GM12878 (cell line): ENCODE measurements around the gene SPAG16. TPM values are rescaled to one million over a fixed set of nuclear protein-coding genes. Genes with fewer than 3 reads are reported as not detected.

Experiments
- ATAC-seq: fragments of 200-7000 bp; cut with Tn5 transposase; 3 replicates; pipeline ENCODE4 v1.9.1; 2020; ENCODE audit warnings: mild to moderate bottlenecking, moderate library complexity
- BruUV-seq: library from RNA; stranded (reverse); fragments of 400-500 nt; replicated peaks from 2 replicates; lab custom pipeline; 2021; lab: Mats Ljungman, UMichigan
- CTCF ChIA-PET: fragments of 300-600 bp; sonication (Branson Sonifier 250); formaldehyde crosslinking; extraction: SDS; loops from one replicate; lab custom pipeline; 2021; ENCODE audit warnings: inconsistent platforms; lab: Yijun Ruan, JAX
- POLR2A ChIA-PET: fragments of 350-600 bp; formaldehyde crosslinking; extraction: SDS; loops from one replicate; lab custom pipeline; 2021; ENCODE audit warnings: inconsistent platforms; lab: Charles Lee
- RAD21 ChIA-PET: fragments of 300-600 bp; sonication (Branson Sonifier 250); formaldehyde crosslinking; loops from one replicate; lab custom pipeline; 2023; ENCODE audit warnings: antibody characterized with exemption; ENCODE audit not compliant: unreplicated experiment; lab: Charles Lee
- SMC1A ChIA-PET: fragments of 300-600 bp; sonication (Branson Sonifier 250); formaldehyde crosslinking; loops from one replicate; lab custom pipeline; 2023; ENCODE audit not compliant: unreplicated experiment, uncharacterized antibody; lab: Charles Lee
- DNase-seq: peaks from one replicate; pipeline ENCODE4 v3.0.0-alpha.2; 2011; ENCODE audit warnings: low read depth, low spot score
- FAIRE-seq: peaks from 3 replicates; lab custom pipeline; 2011; peaks lifted over from hg19 to GRCh38; lab: Jason Lieb, UNC
- H2AFZ ChIP-seq: 2 replicates; pipeline ENCODE4 v1.6.0; 2011; ENCODE audit warnings: low read depth, low read length, control low read depth; ENCODE audit not compliant: control insufficient read depth
- H3K27ac ChIP-seq: 2 replicates; pipeline ENCODE4 v1.5.1; 2011; ENCODE audit warnings: control low read depth; ENCODE audit not compliant: control insufficient read depth, insufficient read depth
- H3K27me3 ChIP-seq, 2 experiments: replicated peaks in 1 of 2; 2 replicates each; pipeline versions ENCODE4 v1.6.0 to v1.6.1; 2011; ENCODE audit warnings: low read length in 1 of 2; ENCODE audit not compliant: control insufficient read depth in 2 of 2, insufficient read depth in 2 of 2
- H3K36me3 ChIP-seq, 2 experiments: 2 replicates each; pipeline ENCODE4 v1.5.1; 2011; ENCODE audit warnings: low read length in 1 of 2; ENCODE audit not compliant: control insufficient read depth in 2 of 2, insufficient read depth in 2 of 2
- H3K4me1 ChIP-seq: 2 replicates; pipeline ENCODE4 v1.6.1; 2011; ENCODE audit warnings: mild to moderate bottlenecking, low read length, moderate library complexity, mixed read lengths; ENCODE audit not compliant: control insufficient read depth, insufficient read depth
- H3K4me2 ChIP-seq: 2 replicates; pipeline ENCODE4 v1.6.0; 2011; ENCODE audit warnings: control low read depth; ENCODE audit not compliant: control insufficient read depth, insufficient read depth
- H3K4me3 ChIP-seq: fragments of 200-600 bp; sonication (generic); 2 replicates; pipeline ENCODE4 v1.5.1; 2016
- H3K79me2 ChIP-seq: 2 replicates; pipeline ENCODE4 v1.6.0; 2011; ENCODE audit warnings: low read length; ENCODE audit not compliant: control insufficient read depth, insufficient read depth
- H3K9ac ChIP-seq: 2 replicates; pipeline ENCODE4 v1.8.0; 2011; ENCODE audit warnings: low read length, control low read depth, mixed read lengths; ENCODE audit not compliant: control insufficient read depth, insufficient read depth
- H3K9me3 ChIP-seq: replicated peaks from 3 replicates; pipeline ENCODE4 v1.5.1; 2011; ENCODE audit warnings: mild to moderate bottlenecking, low read length; ENCODE audit not compliant: control insufficient read depth, insufficient read depth
- H4K20me1 ChIP-seq: 2 replicates; pipeline ENCODE4 v1.6.0; 2011; ENCODE audit not compliant: control insufficient read depth, insufficient read depth
- BMI1 ChIP-seq: fragments of 450-650 bp; IDR thresholded peaks from 2 replicates; pipeline ENCODE4 v1.6.1; 2016; ENCODE audit warnings: mild to moderate bottlenecking, moderate library complexity, borderline replicate concordance
- MEF2B ChIP-seq: fragments of 450-650 bp; IDR thresholded peaks from 2 replicates; pipeline ENCODE4 v1.6.1; 2018; ENCODE audit warnings: mild to moderate bottlenecking, moderate library complexity; ENCODE audit not compliant: partially characterized antibody, poor library complexity, severe bottlenecking
- NR2C1 ChIP-seq: fragments of 450-650 bp; IDR thresholded peaks from 2 replicates; pipeline ENCODE4 v1.6.1; 2017; ENCODE audit warnings: antibody characterized with exemption, mild to moderate bottlenecking, moderate library complexity
- ZNF24 ChIP-seq: fragments of 450-650 bp; IDR thresholded peaks from 2 replicates; pipeline ENCODE4 v1.6.1; 2017; ENCODE audit warnings: antibody characterized with exemption, mild to moderate bottlenecking
- WGBS: methylation state at CpG from one replicate; pipeline ENCODE4 v1.1.6; 2016; ENCODE audit warnings: low lambda C conversion rate; ENCODE audit not compliant: insufficient replicate concordance, insufficient coverage; ENCODE audit errors: missing lambda C conversion rate; 5-methylcytosine and 5-hydroxymethylcytosine counted together
- in situ Hi-C: fragments of 300-500 bp; cut with MboI; formaldehyde crosslinking; loops from 9 replicates; pipeline ENCODE4 v1.14.3; 2018; ENCODE audit warnings: mixed read lengths
- intact Hi-C: fragments of 100-400 bp; cut with micrococcal nuclease; formaldehyde crosslinking; loops from one replicate; pipeline ENCODE4 v1.14.2; 2022; ENCODE audit not compliant: unreplicated experiment
- polyA plus RNA-seq, 11 experiments: library from polyadenylated mRNA; depleted of rRNA in 4 of 11; unstranded in 6 of 11; stranded (reverse) in 5 of 11; fragments of >200 nt; fragmentation: Nextera tagmentation in 4 of 11; fragmentation: Illumina TruSeq in 1 of 11; extraction: Ambion mirVana in 4 of 11; extraction: Trizol in 1 of 11; gene quantifications; 1 replicate in 1 of 11; 2 replicates in 10 of 11; pipeline versions ENCODE4 v1.2.1 to v1.2.3, GENCODE V29; 2011 to 2016; ENCODE audit warnings: inconsistent platforms in 2 of 11, missing spikeins in 2 of 11, low read depth in 1 of 11
- total RNA-seq, 4 experiments: library from RNA; depleted of rRNA in 3 of 4; stranded (reverse); fragments of >200 nt in 3 of 4; fragmentation: Illumina TruSeq in 1 of 4; extraction: Trizol in 1 of 4; gene quantifications; 2 replicates each; pipeline versions ENCODE4 v1.2.1 to v1.2.3, GENCODE V29; 2013 to 2021
- TF ChIP-seq, protein P1 (sequence below): IDR thresholded peaks from 2 replicates; pipeline ENCODE4 v1.6.1; 2011; ENCODE audit warnings: borderline replicate concordance, low read depth, mild to moderate bottlenecking, moderate library complexity, low read length; ENCODE audit not compliant: insufficient read depth, poor library complexity, severe bottlenecking
- TF ChIP-seq, protein P2 (sequence below), 3 experiments: IDR thresholded peaks in 2 of 3; conservative IDR thresholded peaks in 1 of 3; 2 replicates each; pipeline ENCODE4 v1.5.1; 2011; ENCODE audit warnings: low read depth in 3 of 3, low read length in 3 of 3, mild to moderate bottlenecking in 3 of 3, control low read depth in 2 of 3, moderate library complexity in 2 of 3, inconsistent platforms in 1 of 3, mixed read lengths in 1 of 3; ENCODE audit not compliant: control insufficient read depth in 2 of 3, insufficient read depth in 1 of 3; ENCODE audit errors: extremely low read depth in 1 of 3
- TF ChIP-seq, protein P3 (sequence below): IDR thresholded peaks from 2 replicates; pipeline ENCODE4 v1.6.1; 2011; ENCODE audit warnings: borderline replicate concordance, low read depth, mild to moderate bottlenecking, moderate library complexity, mixed read lengths, low read length; ENCODE audit not compliant: insufficient read depth; ENCODE audit errors: extremely low read length
- TF ChIP-seq, protein P4 (sequence below): fragments of 150-350 bp; IDR thresholded peaks from 2 replicates; pipeline ENCODE4 v1.6.1; 2016; ENCODE audit warnings: low read depth, low read length

The SPAG16 gene
- total and polyA plus RNA-seq, 10 of the 15 experiments (the other 5 are each of a cell fraction or from before 2014, with no cell fraction given): 6.0 to 25.0 (median 15.2) TPM

DNA sequence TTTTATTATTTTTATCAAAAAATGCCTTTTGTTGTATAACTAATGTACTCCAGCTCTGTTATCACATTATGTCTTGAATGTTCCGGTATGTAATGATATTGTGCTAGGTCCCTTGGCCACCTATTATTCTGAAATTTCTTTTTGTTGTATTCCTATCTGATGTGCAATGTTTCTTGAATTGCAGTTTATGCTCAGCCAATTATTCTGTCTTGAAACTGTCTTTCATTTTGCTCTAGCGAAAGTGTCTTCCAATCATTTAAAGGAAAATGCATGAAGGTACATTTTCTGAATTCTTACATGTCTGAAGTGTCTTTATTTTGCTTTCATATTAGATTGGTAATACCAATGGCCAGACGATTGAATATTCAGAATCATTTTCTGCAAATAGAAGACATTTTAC, 277.5 kb downstream of the SPAG16 start:
- no peaks in the 10 kb centered on the region for H3K27me3 ChIP-seq
- in situ Hi-C loops (no loop called here), intact Hi-C loops (no loop called here)
- FAIRE-seq (no peak), ATAC-seq (no peak), DNase-seq (no peak)
- TF ChIP-seq BMI1 (no peak), MEF2B (no peak), NR2C1 (no peak), ZNF24 (no peak)
- TF ChIP-seq, protein P1, sequence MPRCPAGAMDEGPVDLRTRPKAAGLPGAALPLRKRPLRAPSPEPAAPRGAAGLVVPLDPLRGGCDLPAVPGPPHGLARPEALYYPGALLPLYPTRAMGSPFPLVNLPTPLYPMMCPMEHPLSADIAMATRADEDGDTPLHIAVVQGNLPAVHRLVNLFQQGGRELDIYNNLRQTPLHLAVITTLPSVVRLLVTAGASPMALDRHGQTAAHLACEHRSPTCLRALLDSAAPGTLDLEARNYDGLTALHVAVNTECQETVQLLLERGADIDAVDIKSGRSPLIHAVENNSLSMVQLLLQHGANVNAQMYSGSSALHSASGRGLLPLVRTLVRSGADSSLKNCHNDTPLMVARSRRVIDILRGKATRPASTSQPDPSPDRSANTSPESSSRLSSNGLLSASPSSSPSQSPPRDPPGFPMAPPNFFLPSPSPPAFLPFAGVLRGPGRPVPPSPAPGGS: no peak
- no peaks in the 10 kb centered on the region for H4K20me1 ChIP-seq
- H3K9ac ChIP-seq: no peak overlapping the region
- H3K27ac ChIP-seq: no peak overlapping the region
- no peaks in the 10 kb centered on the region for H3K4me1 ChIP-seq
- no peaks in the 10 kb centered on the region for H3K9me3 ChIP-seq
- ChIA-PET POLR2A (no interaction called here), CTCF (no interaction called here), SMC1A (no interaction called here), RAD21 (no interaction called here)
- H3K36me3 ChIP-seq: no peaks in the 10 kb centered on the region
- H3K4me2 ChIP-seq: no peak overlapping the region
- no peak overlapping the region for H3K4me3 ChIP-seq
- BruUV-seq: no TSS peak
- WGBS: 49% methylated on average over 3 of the region's 3 CpGs
- H3K79me2 ChIP-seq: no peaks in the 10 kb centered on the region
- no peak overlapping the region for H2AFZ ChIP-seq

DNA sequence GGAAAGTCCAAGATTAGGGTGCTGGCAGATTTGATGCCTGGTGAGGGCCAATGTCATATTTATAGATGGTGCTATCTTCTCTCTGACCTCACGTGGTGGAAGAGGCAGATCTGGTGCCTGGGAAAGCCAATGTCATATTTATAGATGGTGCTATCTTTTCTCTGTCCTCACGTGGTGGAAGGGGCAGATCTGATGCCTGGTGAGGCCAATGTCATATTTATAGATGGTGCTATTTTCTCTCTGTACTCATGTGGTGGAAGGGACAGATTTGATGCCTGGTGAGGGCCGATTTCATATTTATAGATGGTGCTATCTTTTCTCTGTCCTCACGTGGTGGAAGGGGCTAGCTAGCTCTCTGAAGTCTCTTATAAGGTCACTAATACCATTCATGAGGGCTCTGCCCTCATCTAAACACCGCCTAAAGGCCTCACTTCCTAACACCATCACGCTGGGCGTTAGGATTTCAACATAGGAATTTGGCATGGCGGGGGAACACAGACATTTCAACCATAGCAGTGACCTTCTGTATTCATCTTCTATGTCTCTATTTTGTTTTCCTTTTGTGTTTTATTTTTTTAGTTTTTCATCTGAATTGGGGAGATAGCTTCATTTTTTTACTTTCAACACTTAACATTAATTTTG, 278.4 kb downstream of the SPAG16 start:
- in situ Hi-C loops: no loop called here
- Histone ChIP-seq H4K20me1 (no peaks in the 10 kb centered on the region), H3K4me2 (no peak overlapping the region), H3K36me3 (no peaks in the 10 kb centered on the region), H2AFZ (no peak overlapping the region), H3K79me2 (no peaks in the 10 kb centered on the region), H3K4me3 (no peak overlapping the region), H3K27ac (no peak overlapping the region), H3K27me3 (no peaks in the 10 kb centered on the region), H3K9me3 (no peaks in the 10 kb centered on the region), H3K9ac (no peak overlapping the region), H3K4me1 (no peaks in the 10 kb centered on the region)
- SMC1A ChIA-PET: interaction anchor here (0.7 kb wide), 1 partner anchor 887 kb away, joined by 3 read pairs; no protein-coding TSS in a partner anchor
- BruUV-seq: no TSS peak
- CTCF ChIA-PET: no interaction called here
- 14% methylated on average over 8 of the region's 8 CpGs for WGBS
- POLR2A ChIA-PET: no interaction called here
- DNase-seq (no peak), FAIRE-seq (no peak), ATAC-seq (no peak)
- RAD21 ChIA-PET: no interaction called here
- intact Hi-C loops: no loop called here
- TF ChIP-seq, protein P2, sequence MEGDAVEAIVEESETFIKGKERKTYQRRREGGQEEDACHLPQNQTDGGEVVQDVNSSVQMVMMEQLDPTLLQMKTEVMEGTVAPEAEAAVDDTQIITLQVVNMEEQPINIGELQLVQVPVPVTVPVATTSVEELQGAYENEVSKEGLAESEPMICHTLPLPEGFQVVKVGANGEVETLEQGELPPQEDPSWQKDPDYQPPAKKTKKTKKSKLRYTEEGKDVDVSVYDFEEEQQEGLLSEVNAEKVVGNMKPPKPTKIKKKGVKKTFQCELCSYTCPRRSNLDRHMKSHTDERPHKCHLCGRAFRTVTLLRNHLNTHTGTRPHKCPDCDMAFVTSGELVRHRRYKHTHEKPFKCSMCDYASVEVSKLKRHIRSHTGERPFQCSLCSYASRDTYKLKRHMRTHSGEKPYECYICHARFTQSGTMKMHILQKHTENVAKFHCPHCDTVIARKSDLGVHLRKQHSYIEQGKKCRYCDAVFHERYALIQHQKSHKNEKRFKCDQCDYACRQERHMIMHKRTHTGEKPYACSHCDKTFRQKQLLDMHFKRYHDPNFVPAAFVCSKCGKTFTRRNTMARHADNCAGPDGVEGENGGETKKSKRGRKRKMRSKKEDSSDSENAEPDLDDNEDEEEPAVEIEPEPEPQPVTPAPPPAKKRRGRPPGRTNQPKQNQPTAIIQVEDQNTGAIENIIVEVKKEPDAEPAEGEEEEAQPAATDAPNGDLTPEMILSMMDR (IDR thresholded peaks at IDR 0.05 in 2 of 3, conservative IDR thresholded peaks at IDR 0.05 in 1 of 3; ENCODE audit: control insufficient read depth in 2 of 3, extremely low read depth in 1 of 3, insufficient read depth in 1 of 3, low read depth in 3 of 3, low read length in 3 of 3): no peak
- TF ChIP-seq, protein P3, sequence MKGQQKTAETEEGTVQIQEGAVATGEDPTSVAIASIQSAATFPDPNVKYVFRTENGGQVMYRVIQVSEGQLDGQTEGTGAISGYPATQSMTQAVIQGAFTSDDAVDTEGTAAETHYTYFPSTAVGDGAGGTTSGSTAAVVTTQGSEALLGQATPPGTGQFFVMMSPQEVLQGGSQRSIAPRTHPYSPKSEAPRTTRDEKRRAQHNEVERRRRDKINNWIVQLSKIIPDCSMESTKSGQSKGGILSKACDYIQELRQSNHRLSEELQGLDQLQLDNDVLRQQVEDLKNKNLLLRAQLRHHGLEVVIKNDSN: no peak
- TF ChIP-seq, protein P4, sequence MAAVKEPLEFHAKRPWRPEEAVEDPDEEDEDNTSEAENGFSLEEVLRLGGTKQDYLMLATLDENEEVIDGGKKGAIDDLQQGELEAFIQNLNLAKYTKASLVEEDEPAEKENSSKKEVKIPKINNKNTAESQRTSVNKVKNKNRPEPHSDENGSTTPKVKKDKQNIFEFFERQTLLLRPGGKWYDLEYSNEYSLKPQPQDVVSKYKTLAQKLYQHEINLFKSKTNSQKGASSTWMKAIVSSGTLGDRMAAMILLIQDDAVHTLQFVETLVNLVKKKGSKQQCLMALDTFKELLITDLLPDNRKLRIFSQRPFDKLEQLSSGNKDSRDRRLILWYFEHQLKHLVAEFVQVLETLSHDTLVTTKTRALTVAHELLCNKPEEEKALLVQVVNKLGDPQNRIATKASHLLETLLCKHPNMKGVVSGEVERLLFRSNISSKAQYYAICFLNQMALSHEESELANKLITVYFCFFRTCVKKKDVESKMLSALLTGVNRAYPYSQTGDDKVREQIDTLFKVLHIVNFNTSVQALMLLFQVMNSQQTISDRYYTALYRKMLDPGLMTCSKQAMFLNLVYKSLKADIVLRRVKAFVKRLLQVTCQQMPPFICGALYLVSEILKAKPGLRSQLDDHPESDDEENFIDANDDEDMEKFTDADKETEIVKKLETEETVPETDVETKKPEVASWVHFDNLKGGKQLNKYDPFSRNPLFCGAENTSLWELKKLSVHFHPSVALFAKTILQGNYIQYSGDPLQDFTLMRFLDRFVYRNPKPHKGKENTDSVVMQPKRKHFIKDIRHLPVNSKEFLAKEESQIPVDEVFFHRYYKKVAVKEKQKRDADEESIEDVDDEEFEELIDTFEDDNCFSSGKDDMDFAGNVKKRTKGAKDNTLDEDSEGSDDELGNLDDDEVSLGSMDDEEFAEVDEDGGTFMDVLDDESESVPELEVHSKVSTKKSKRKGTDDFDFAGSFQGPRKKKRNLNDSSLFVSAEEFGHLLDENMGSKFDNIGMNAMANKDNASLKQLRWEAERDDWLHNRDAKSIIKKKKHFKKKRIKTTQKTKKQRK: no peak
